ENCODE measurements around the gene SSR4. TPM values are rescaled to one million over a fixed set of nuclear protein-coding genes. Genes with fewer than 3 reads are reported as not detected.

The SSR4 gene
- total and polyA plus RNA-seq, 2 of the 13 experiments (the other 11 are each of a cell fraction or from before 2014, with no cell fraction given), result 214 to 288 TPM

GRCh38 chrX:153750127-153750774, 44.2 kb upstream of the SSR4 start (continued):
- peak; percentile 45; the same call in 1 of the 2 replicates for TF ChIP-seq BCL6 (CRISPR knock-in tag; IDR thresholded peaks at IDR 0.05)
- TF ChIP-seq SMARCC2 (IDR thresholded peaks at IDR 0.05), result no peak
- no peak for TF ChIP-seq ZNF251 (CRISPR knock-in tag; IDR thresholded peaks at IDR 0.05)
- 0 out of 2 replicates have a peak, but pooled peaks have one; percentile 12 for TF ChIP-seq GATAD2A (CRISPR knock-in tag; IDR thresholded peaks at IDR 0.05)
- TF ChIP-seq MTA3 (CRISPR knock-in tag; IDR thresholded peaks at IDR 0.05), result no peak
- no peak for TF ChIP-seq ZFP1 (CRISPR knock-in tag; IDR thresholded peaks at IDR 0.05)
- no peak for TF ChIP-seq E2F2 (CRISPR knock-in tag; IDR thresholded peaks at IDR 0.05; ENCODE audit: borderline replicate concordance)
- no peak for TF ChIP-seq TIGD3 (CRISPR knock-in tag; IDR thresholded peaks at IDR 0.05; ENCODE audit: borderline replicate concordance)
- no peak for TF ChIP-seq BHLHE40 (IDR thresholded peaks at IDR 0.05; ENCODE audit: low read length)
- no peak for TF ChIP-seq BRD4 (CRISPR knock-in tag; IDR thresholded peaks at IDR 0.05)
- no peak for TF ChIP-seq NR0B2 (CRISPR knock-in tag; IDR thresholded peaks at IDR 0.05)
- TF ChIP-seq ATF7 (IDR thresholded peaks at IDR 0.05), result no peak
- TF ChIP-seq ATF7 (CRISPR knock-in tag; IDR thresholded peaks at IDR 0.05), result no peak
- TF ChIP-seq GFI1 (CRISPR knock-in tag; IDR thresholded peaks at IDR 0.05; ENCODE audit: borderline replicate concordance), result no peak
- TF ChIP-seq HOMEZ (CRISPR knock-in tag; IDR thresholded peaks at IDR 0.05; ENCODE audit: low read depth), result no peak
- no peak for TF ChIP-seq ZSCAN22 (CRISPR knock-in tag; IDR thresholded peaks at IDR 0.05)
- no peak for TF ChIP-seq LBX2 (CRISPR knock-in tag; IDR thresholded peaks at IDR 0.05; ENCODE audit: borderline replicate concordance)
- peak; percentile 37; the same call in 1 of the 2 replicates for TF ChIP-seq GABPB1 (CRISPR knock-in tag; IDR thresholded peaks at IDR 0.05)
- TF ChIP-seq CEBPB (IDR thresholded peaks at IDR 0.05; ENCODE audit: borderline replicate concordance, low read depth, low read length), result peak; percentile 27; the same call in 1 of the 2 replicates
- 0 out of 2 replicates have a peak, but pooled peaks have one; percentile 18 for TF ChIP-seq RARA (CRISPR knock-in tag; IDR thresholded peaks at IDR 0.05)
- no peak for TF ChIP-seq ZNF616 (CRISPR knock-in tag; IDR thresholded peaks at IDR 0.05; ENCODE audit: low read depth)
- TF ChIP-seq KLF11 (CRISPR knock-in tag; IDR thresholded peaks at IDR 0.05), result no peak
- TF ChIP-seq ZNF629 (CRISPR knock-in tag; conservative IDR thresholded peaks at IDR 0.05), result no peak
- TF ChIP-seq REPIN1 (CRISPR knock-in tag; IDR thresholded peaks at IDR 0.05; ENCODE audit: borderline replicate concordance, low read depth), result no peak
- TF ChIP-seq ZGPAT (CRISPR knock-in tag; IDR thresholded peaks at IDR 0.05), result no peak
